ENCODE results near the gene CTNNA2.

DNA sequence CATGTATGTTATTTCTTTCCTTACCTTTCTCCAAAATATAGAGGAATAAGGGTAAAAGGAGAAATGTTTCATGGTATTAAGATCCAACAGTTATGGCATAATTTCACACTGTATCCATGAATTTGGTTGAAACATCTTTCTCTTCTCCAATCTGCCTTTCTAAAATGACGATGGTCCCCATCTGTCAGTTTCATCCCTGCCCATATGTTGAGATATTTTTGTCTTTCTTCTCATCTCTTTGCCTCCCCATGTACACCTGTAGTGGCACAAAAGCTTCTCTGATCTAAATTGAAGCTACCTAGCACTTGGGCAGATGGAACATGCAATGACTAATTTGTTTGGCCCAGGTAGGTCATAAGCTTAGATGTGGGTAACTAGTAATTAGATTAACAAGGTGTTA is 882.4 kb downstream of the CTNNA2 start:
- TF ChIP-seq GATA2 (IDR thresholded peaks at IDR 0.05; ENCODE audit: low read depth, low read length), result no peak
- TF ChIP-seq GATA3 (IDR thresholded peaks at IDR 0.05; ENCODE audit: low read depth, low read length), result no peak

Data from SH-SY5Y (cell line).